Measurements from ENCODE around the gene PANX1.
"Not testable (repeated sequence)": the region's sequence is repeated elsewhere in the genome, so short reads cannot be mapped to it uniquely, and the experiment has no call there.

The PANX1 gene

GRCh38 chr11:94128746-94129511 lies at the start of gene PANX1:
Gene PANX1, plus strand, starts transcription at chr11:94128841. Its CDS starts 472 bp downstream, at chr11:94129313.
- DNase-seq (ENCODE audit: low read depth, low spot score): peak; percentile 95

- no peak for DNase-seq (ENCODE audit: low read depth, low spot score)
These were observed 44.5 kb upstream of the PANX1 start for GRCh38 chr11:94084164-94084563.

DNA sequence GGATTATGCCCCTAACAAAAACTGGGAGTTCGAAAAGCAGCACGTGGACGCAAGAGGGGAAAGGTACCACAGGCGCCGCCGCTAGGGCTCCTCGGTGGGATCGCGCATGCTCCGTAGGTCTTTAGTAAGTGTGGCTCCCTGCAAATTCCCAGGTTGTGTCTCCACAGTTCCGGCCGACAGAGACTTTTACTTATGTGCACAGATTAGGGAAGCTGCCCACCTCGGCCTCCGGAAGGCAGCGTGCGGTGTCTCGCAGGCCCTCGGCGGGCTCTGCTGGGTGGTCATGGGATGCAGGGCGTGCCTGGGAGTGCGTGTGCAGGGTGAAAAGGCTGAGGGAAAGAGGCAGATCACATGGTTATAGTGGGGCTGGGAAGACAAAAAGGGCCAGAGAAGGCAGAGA lies 39.7 kb upstream of the PANX1 start:
- DNase-seq (ENCODE audit: low read depth, low spot score): no peak

GRCh38 chr11:94089341-94089740 lies 39.3 kb upstream of the PANX1 start:
- no peak for DNase-seq (ENCODE audit: low read depth, low spot score)

GRCh38 chr11:94090401-94090800 lies 38.2 kb upstream of the PANX1 start:
- DNase-seq (ENCODE audit: low read depth, low spot score): no peak

DNA sequence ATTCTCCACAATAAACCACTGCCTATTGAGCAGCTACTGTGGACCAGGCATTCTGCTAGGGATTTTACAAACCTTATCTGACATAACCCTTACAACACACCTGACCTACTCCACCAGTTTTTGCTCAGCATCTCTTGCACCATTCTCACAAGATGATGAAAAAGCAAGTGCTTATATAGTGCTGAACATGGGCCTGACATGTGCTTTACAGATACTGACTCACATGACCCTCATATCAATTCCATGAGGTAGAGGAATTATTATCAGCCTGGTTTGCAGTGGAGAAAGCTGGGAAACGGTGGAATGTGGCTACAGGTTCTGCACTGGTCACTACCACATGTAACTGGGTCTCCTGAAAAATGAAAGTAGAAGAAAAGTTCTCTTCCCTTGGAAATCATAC lies 37.5 kb upstream of the PANX1 start:
- DNase-seq (ENCODE audit: low read depth, low spot score): no peak

DNA sequence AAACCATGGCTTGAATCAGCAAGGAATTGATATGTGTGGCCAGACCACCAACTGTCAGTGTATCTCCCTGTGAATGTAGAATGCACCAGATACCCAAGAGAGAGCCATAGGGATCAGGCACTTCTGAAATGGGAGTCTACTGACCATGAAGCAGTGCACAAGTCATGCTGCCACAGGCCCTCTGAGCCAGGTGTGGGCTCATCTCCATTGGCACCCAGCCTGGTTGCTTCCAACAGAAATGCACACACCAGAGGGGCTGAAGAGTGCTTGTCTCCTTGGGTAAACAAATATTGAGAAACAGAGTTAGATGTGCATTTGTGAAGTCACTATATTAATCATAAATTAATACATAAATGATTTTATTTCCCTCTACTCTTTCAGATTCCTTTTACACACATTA lies 28.4 kb upstream of the PANX1 start:
- no peak for DNase-seq (ENCODE audit: low read depth, low spot score)

- no peak for DNase-seq (ENCODE audit: low read depth, low spot score)
These were observed 25.2 kb upstream of the PANX1 start for GRCh38 chr11:94103471-94103870.

DNA sequence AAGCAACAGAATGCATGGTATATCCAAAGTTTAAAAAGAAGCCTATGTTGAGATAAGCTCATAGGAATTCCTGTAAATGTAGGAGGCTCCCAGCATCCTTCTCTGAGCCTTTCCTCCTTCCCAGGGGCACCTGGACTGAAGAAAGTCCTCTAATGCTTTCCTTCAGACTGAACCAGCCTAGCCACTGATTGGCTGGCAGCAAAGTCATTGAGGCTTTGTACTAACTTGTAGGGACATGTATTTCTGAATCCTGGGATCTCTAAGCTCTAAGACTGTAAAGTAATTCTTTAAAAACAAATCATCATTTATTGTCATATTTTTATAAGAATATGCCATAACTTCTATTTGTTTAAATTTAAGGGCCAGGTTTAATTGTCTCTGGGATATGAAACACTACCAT lies 23.9 kb upstream of the PANX1 start:
- DNase-seq (ENCODE audit: low read depth, low spot score): no peak

- DNase-seq (ENCODE audit: low read depth, low spot score): no peak
These were observed 21.9 kb upstream of the PANX1 start for GRCh38 chr11:94106716-94107115.

DNA sequence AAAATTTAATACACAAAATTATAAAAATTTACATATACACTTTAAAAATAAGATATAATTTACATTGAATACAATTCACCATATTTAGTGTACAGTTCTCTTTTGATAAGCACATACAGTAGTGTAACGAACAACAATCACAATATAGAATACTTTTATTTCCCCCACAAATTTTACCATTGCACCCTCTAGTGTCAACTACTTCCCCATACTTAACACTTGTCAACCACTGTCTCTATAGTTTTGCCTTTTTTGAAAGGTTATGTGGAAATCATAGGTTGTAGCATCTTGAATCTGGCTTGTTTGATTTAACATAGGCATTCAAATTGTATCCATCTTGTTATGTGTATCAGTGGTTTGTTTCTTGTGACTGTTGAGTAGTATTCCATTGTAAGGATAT lies 21.3 kb upstream of the PANX1 start:
- no peak for DNase-seq (ENCODE audit: low read depth, low spot score)

DNA sequence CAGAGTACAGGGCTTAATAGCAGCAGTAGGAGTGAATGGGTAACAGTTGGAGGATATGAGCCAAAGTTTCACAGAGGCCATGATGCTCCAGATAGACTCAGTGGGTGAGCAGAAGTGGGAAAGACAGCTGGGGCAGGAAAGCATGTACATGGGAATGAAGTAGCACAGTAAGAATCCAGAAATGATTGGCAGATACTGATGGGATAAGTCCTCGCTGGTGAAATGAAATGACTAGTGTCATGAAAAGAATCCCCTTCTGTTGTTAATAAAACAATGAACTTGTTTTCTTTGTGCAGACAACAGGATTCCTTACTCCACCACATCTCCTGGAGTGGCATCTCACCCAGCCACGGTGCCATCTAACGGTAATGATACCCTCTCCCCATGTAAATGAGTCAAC lies 17.4 kb upstream of the PANX1 start:
- peak; percentile 11 for DNase-seq (ENCODE audit: low read depth, low spot score)

DNA sequence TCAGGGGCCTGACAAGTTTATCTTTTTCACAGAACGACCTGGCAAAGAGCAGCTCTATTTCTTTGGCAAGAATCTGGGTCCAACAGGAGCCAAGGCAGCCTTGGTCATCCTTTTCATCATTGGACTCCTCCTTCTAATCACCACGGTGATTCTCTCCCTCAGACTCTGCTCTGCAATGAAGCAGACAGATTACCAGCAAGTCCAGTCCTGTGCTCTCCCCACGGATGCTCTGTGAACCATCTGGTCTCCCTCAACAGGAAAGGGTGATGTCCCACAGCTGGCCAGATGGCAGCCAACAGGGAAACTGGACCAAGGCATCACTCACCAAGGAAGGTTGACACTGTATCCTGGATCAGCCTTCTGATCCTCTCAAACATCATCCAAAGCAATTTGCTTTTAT lies 17.0 kb upstream of the PANX1 start:
- peak; percentile 8 for DNase-seq (ENCODE audit: low read depth, low spot score)

- DNase-seq (ENCODE audit: low read depth, low spot score): no peak
These were observed 16.3 kb upstream of the PANX1 start for GRCh38 chr11:94112206-94112953.

DNA sequence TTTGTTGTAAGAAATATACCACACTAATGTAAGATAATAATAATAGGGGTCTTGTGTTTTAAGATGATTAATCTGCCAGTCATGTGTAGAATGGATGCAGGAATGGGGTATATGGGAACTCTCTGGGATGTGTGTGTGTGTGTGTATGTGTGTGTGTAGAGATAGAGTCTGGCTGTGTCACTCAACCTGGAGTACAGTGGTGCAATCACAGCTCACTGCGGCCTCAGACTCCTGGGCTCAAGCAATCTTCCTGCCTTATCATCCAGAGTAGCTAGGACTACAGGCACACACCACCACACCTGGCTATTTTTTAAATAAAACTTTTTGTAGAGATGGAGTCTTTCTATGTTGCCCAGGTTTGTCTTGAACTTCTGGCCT lies 11.5 kb upstream of the PANX1 start:
- no peak for DNase-seq (ENCODE audit: low read depth, low spot score)

DNA sequence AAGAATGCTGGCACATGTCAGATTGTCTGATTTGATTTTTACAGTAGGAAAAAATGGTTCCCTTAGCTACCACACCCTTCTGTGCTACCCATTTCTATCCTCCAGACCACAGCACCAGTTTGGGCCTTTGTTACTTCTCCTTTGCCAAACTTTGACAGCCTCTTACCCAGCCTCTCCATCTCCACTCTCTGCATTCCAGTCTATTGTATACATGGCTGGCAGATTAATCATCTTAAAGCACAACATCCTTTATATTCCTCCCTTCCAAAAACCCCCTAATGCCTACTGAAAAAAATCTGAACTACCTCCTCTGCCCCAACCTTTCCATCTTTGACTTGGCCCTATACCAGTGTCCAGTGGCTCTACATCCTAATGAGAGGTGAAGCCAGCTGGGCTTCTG lies 10.8 kb upstream of the PANX1 start:
- no peak for DNase-seq (ENCODE audit: low read depth, low spot score)

GRCh38 chr11:94119676-94120075 lies 9.0 kb upstream of the PANX1 start:
- DNase-seq (ENCODE audit: low read depth, low spot score): not testable (repeated sequence)

DNA sequence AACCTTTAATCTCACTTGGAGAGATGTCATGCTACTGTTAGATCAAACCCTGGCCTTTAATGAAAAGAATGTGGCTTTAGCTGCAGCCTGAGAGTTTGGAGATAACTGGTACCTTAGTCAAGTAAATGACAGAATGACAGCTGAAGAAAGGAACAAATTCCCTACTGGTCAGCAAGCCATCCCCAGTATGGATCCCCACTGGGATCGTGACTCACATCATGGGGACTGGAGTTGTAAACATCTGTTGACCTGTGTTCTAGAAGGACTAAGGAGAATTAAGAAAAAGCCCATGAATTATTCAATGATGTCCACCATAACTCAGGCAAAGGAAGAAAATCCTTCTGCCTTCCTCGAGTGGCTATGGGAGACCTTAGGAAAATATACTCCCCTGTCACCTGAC lies 8.1 kb upstream of the PANX1 start:
- DNase-seq (ENCODE audit: low read depth, low spot score): not testable (repeated sequence)

DNA sequence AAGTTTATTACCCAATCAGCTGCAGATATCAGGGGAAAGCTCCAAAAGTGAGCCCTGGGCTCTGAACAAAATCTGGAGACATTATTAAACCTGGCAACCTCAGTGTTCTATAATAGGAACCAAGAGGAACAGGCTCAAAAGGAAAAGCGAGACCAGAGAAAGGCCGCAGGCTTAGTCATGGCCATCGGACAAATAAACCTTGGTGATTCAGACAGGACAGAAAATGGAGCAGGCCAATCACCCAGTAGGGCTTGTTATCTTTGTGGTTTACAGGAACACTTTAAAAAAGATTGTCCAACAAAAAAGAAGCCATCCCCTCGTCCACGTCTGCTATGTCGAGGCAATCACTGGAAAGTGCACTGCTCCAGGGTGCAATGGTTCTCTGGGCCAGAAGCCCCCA lies 7.7 kb upstream of the PANX1 start:
- peak; percentile 66 for DNase-seq (ENCODE audit: low read depth, low spot score)

GRCh38 chr11:94125407-94126115 lies 3.1 kb upstream of the PANX1 start:
- no peak for DNase-seq (ENCODE audit: low read depth, low spot score)

DNA sequence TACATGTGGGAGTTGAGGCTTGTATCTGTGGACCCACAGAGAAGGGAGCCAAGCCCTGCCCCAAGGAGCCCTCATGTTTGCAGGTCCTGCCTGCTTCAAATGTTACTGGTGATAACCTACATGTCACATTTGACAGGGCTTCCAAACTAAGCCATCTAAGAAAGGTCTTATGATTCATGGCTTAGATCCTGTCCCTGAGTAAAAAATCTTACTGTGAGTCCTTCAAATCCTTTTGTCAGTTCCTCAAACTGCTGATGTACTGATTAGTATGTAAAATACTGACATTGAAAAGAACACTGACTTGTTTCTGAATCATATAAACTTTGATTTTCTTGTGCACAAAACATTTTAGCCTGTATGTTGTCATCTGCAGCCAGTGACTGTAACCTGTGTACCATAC lies 1.0 kb upstream of the PANX1 start:
- no peak for DNase-seq (ENCODE audit: low read depth, low spot score)

DNA sequence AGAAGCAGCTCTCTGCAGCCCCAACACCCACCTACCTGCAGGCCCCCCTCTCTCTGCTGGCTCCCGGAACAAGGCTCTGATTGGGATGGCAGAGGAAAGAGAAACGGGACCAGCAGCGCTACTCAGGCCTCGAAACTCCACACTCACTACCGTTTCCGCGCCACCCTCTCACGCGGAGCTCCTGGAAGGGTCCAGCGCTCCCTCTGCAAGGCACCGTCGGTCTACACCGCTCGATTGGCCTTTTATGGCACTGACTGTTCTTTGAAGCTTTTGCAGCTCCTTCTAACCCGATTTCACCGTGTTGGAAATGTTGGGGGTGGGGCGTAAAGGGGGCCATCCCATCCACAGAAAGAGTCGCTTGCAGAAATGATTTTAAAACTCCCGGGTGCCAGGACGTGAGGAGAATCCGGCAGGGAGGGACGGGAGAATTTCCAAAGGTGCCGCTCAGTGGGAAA lies 323 bp upstream of the PANX1 start:
- DNase-seq (ENCODE audit: low read depth, low spot score): no peak

Measured in astrocyte of the hippocampus (primary cell).